Stimulated activated CD4-positive, alpha-beta T cell treated with anti-CD3 and anti-CD28 coated beads, Interleukin-1b, Interleukin-23, amount 100 ng/mL, for 4 hours (primary cell): Measurements from ENCODE around the gene RABAC1.
A peak's percentile ranks its signal among the peaks of the same experiment; 100 is the strongest.
"Not testable (repeated sequence)": the region's sequence is repeated elsewhere in the genome, so short reads cannot be mapped to it uniquely, and the experiment has no call there.

Source experiments
- DNase-seq, 2 donors: peaks; one replicate each; pipeline ENCODE4 v3.0.0-alpha.2; 2020; ENCODE audit warnings: low read depth in 2 of 2

RABAC1 gene

GRCh38 chr19:41959056-41960053, at the start of gene RABAC1:
RABAC1 (minus strand) TSS chr19:41959321; CDS start chr19:41959292, 29 bp downstream.
- DNase-seq: peak; percentile 77 to 81

GRCh38 chr19:42006569-42006968, 47.4 kb upstream of the RABAC1 start:
- no peak for DNase-seq

- no peak for DNase-seq
Observed at GRCh38 chr19:42005504-42005903, 46.4 kb upstream of the RABAC1 start.

GRCh38 chr19:42003506-42004294, 44.6 kb upstream of the RABAC1 start:
- no peak for DNase-seq

- no peak for DNase-seq
Observed at GRCh38 chr19:41999878-42000208, 40.7 kb upstream of the RABAC1 start.

GRCh38 chr19:41999071-41999877, 40.2 kb upstream of the RABAC1 start:
- DNase-seq: no peak

GRCh38 chr19:41998246-41999020, 39.3 kb upstream of the RABAC1 start:
- peak in 1 of 2 donors; percentile 37 for DNase-seq

- DNase-seq: no peak
Observed at GRCh38 chr19:41997851-41998229, 38.7 kb upstream of the RABAC1 start.

- DNase-seq: peak in 1 of 2 donors; percentile 31
Observed at GRCh38 chr19:41997121-41997850, 38.2 kb upstream of the RABAC1 start.

GRCh38 chr19:41995959-41996797, 37.1 kb upstream of the RABAC1 start:
- DNase-seq: no peak

- no peak for DNase-seq
Observed at GRCh38 chr19:41994994-41995958, 36.2 kb upstream of the RABAC1 start.

- DNase-seq: no peak
Observed at GRCh38 chr19:41994521-41994971, 35.4 kb upstream of the RABAC1 start.

- peak; percentile 40 to 54 for DNase-seq
Observed at GRCh38 chr19:41993612-41994483, 34.7 kb upstream of the RABAC1 start, which contains the start of gene ATP1A3. ATP1A3 (minus strand) TSS chr19:41994230; CDS start chr19:41994076, 154 bp downstream.

GRCh38 chr19:41991925-41992569, 32.9 kb upstream of the RABAC1 start:
- DNase-seq: not testable (repeated sequence)

GRCh38 chr19:41991025-41991424, 31.9 kb upstream of the RABAC1 start:
- no peak for DNase-seq

- no peak for DNase-seq
Observed at GRCh38 chr19:41990615-41991014, 31.5 kb upstream of the RABAC1 start.
